IMR-90 (cell line): ENCODE measurements around the gene PYGB. TPM values are rescaled to one million over a fixed set of nuclear protein-coding genes. Genes with fewer than 3 reads are reported as not detected.

ENCODE experiments used
- ATAC-seq: fragments of 200-7000 bp; cut with Tn5 transposase; 2 replicates; pipeline ENCODE4 v1.9.1; 2020; ENCODE audit warnings: low read depth, mild to moderate bottlenecking, moderate library complexity
- BruUV-seq: library from RNA; stranded (reverse); fragments of 400-500 nt; replicated peaks from 2 replicates; lab custom pipeline; 2021; lab: Mats Ljungman, UMichigan
- CTCF ChIA-PET: fragments of 300-600 bp; formaldehyde crosslinking; extraction: SDS; loops from one replicate; lab custom pipeline; 2021; ENCODE audit warnings: antibody characterized with exemption; lab: Yijun Ruan, JAX
- POLR2A ChIA-PET: fragments of 300-600 bp; sonication (Branson Sonifier 250); formaldehyde crosslinking; loops from one replicate; lab custom pipeline; 2022; ENCODE audit warnings: antibody characterized with exemption; ENCODE audit not compliant: unreplicated experiment; lab: Charles Lee
- DNase-seq: peaks from one replicate; pipeline ENCODE4 v3.0.0; 2013
- H2AFZ ChIP-seq: replicated peaks from 2 replicates; pipeline ENCODE3; 2013; ENCODE audit warnings: low read length, mild to moderate bottlenecking; ENCODE audit not compliant: poor library complexity
- H2AK5ac ChIP-seq: 2 replicates; pipeline ENCODE4 v1.6.1; 2013; ENCODE audit warnings: low read depth, low read length, inconsistent platforms
- H2AK9ac ChIP-seq: replicated peaks from 2 replicates; pipeline ENCODE3; 2013; ENCODE audit warnings: mild to moderate bottlenecking, low read depth, low read length, moderate library complexity; ENCODE audit not compliant: poor library complexity
- H2BK120ac ChIP-seq: 2 replicates; pipeline ENCODE4 v1.6.1; 2013; ENCODE audit warnings: low read depth, low read length, inconsistent platforms
- H2BK15ac ChIP-seq: 3 replicates; pipeline ENCODE4 v1.6.1; 2013; ENCODE audit warnings: low read depth, low read length, inconsistent platforms
- H2BK20ac ChIP-seq: 2 replicates; pipeline ENCODE4 v1.6.1; 2013; ENCODE audit warnings: low read depth, mild to moderate bottlenecking, inconsistent platforms, low read length, moderate library complexity
- H2BK5ac ChIP-seq: 2 replicates; pipeline ENCODE4 v1.6.1; 2013; ENCODE audit warnings: mild to moderate bottlenecking, low read depth, low read length, inconsistent platforms; ENCODE audit not compliant: poor library complexity, severe bottlenecking
- H3K14ac ChIP-seq: replicated peaks from 2 replicates; pipeline ENCODE4 v1.6.1; 2013; ENCODE audit warnings: low read depth, low read length, inconsistent platforms
- H3K18ac ChIP-seq: 2 replicates; pipeline ENCODE4 v1.6.1; 2013; ENCODE audit warnings: low read depth, low read length, control low read depth
- H3K23ac ChIP-seq: 2 replicates; pipeline ENCODE4 v1.6.1; 2013; ENCODE audit warnings: low read depth, low read length, inconsistent platforms
- H3K27ac ChIP-seq: 2 replicates; pipeline ENCODE4 v1.5.1; 2013; ENCODE audit warnings: mild to moderate bottlenecking, control low read depth, low read length; ENCODE audit not compliant: insufficient read depth
- H3K27me3 ChIP-seq: 2 replicates; pipeline ENCODE4 v1.6.1; 2013; ENCODE audit warnings: low read length; ENCODE audit not compliant: control insufficient read depth, insufficient read depth
- H3K36me3 ChIP-seq: 2 replicates; pipeline ENCODE4 v1.6.1; 2013; ENCODE audit warnings: low read length, mixed read lengths; ENCODE audit not compliant: control insufficient read depth, insufficient read depth
- H3K4ac ChIP-seq: 2 replicates; pipeline ENCODE4 v1.6.1; 2013; ENCODE audit warnings: low read depth, low read length, inconsistent platforms
- H3K4me1 ChIP-seq: 2 replicates; pipeline ENCODE4 v1.6.1; 2013; ENCODE audit warnings: low read length, mixed read lengths; ENCODE audit not compliant: control insufficient read depth, insufficient read depth
- H3K4me2 ChIP-seq: 2 replicates; pipeline ENCODE4 v1.6.1; 2013; ENCODE audit warnings: low read depth, mild to moderate bottlenecking, control low read depth, low read length, moderate library complexity
- H3K4me3 ChIP-seq: 2 replicates; pipeline ENCODE4 v1.5.1; 2013; ENCODE audit warnings: low read depth, mild to moderate bottlenecking, control low read depth, low read length, moderate library complexity; ENCODE audit not compliant: insufficient read depth
- H3K56ac ChIP-seq: 2 replicates; pipeline ENCODE4 v1.6.1; 2013; ENCODE audit warnings: low read length, inconsistent platforms; ENCODE audit not compliant: insufficient read depth; ENCODE audit errors: extremely low read depth
- H3K79me1 ChIP-seq, 2 experiments: 2 replicates each; pipeline ENCODE4 v1.6.1; 2013; ENCODE audit warnings: low read length in 2 of 2, inconsistent platforms in 1 of 2, low read depth in 1 of 2
- H3K9ac ChIP-seq: 2 replicates; pipeline ENCODE4 v1.6.1; 2013; ENCODE audit warnings: low read depth, low read length, control low read depth
- H3K9me1 ChIP-seq: 2 replicates; pipeline ENCODE4 v1.6.1; 2013; ENCODE audit warnings: low read length, inconsistent platforms; ENCODE audit not compliant: insufficient read depth
- H3K9me3 ChIP-seq: 2 replicates; pipeline ENCODE4 v1.6.1; 2013; ENCODE audit warnings: low read length; ENCODE audit not compliant: control insufficient read depth, insufficient read depth
- H4K20me1 ChIP-seq: 2 replicates; pipeline ENCODE4 v1.6.1; 2013; ENCODE audit warnings: low read length, inconsistent platforms; ENCODE audit not compliant: insufficient read depth
- H4K5ac ChIP-seq: 2 replicates; pipeline ENCODE4 v1.6.1; 2013; ENCODE audit warnings: mild to moderate bottlenecking, low read depth, low read length, control low read depth
- H4K8ac ChIP-seq, 2 experiments: 2 replicates each; pipeline ENCODE4 v1.6.1; 2013; ENCODE audit warnings: low read depth in 2 of 2, low read length in 2 of 2, control low read depth in 1 of 2, inconsistent platforms in 1 of 2
- H4K91ac ChIP-seq: 2 replicates; pipeline ENCODE4 v1.6.1; 2013; ENCODE audit warnings: low read depth, low read length, inconsistent platforms; ENCODE audit not compliant: insufficient read depth
- CHD1 ChIP-seq: IDR thresholded peaks from 2 replicates; pipeline ENCODE4 v1.6.1; 2012; ENCODE audit warnings: low read depth, low read length, improper control_type of control experiment
- MAFK ChIP-seq: IDR thresholded peaks from 2 replicates; pipeline ENCODE4 v1.6.1; 2012; ENCODE audit warnings: low read depth, low read length, improper control_type of control experiment
- RCOR1 ChIP-seq: IDR thresholded peaks from 2 replicates; pipeline ENCODE4 v1.6.1; 2012; ENCODE audit warnings: mild to moderate bottlenecking, low read length, improper control_type of control experiment; ENCODE audit not compliant: insufficient replicate concordance
- WGBS, 2 experiments: methylation state at CpG; one replicate each; pipeline versions ENCODE4 v1.1.5 to v1.1.7; 2013; ENCODE audit warnings: missing lambda C conversion rate in 2 of 2; ENCODE audit not compliant: insufficient read length in 1 of 2; ENCODE audit errors: extremely low coverage in 2 of 2; 5-methylcytosine and 5-hydroxymethylcytosine counted together
- dilution Hi-C: fragments of 300-500 bp; cut with HindIII; formaldehyde crosslinking; loops from one replicate; pipeline ENCODE4 v1.14.3; 2018; ENCODE audit warnings: low sequenced_read_pairs; ENCODE audit not compliant: unreplicated experiment
- in situ Hi-C: fragments of 300-500 bp; cut with MboI; formaldehyde crosslinking; loops from 3 replicates; pipeline ENCODE4 v1.14.3; 2019; ENCODE audit warnings: low sequenced_read_pairs, inconsistent platforms, mixed read lengths
- intact Hi-C: fragments of 100-400 bp; cut with micrococcal nuclease; formaldehyde crosslinking; loops from 2 replicates; pipeline ENCODE4 v1.10.0; 2022
- polyA plus RNA-seq, 3 experiments: library from polyadenylated mRNA; depleted of rRNA; stranded (reverse); fragments of >200 nt; gene quantifications; 2 replicates each; pipeline ENCODE4 v1.2.3, GENCODE V29; 2012; ENCODE audit warnings: low replicate concordance in 1 of 3
- total RNA-seq: library from RNA; depleted of rRNA; stranded (reverse); fragments of >200 nt; gene quantifications from 2 replicates; pipeline ENCODE4 v1.2.3, GENCODE V29; 2012
- TF ChIP-seq, protein P1 (sequence below): fragments of 150-350 bp; IDR thresholded peaks from 2 replicates; pipeline ENCODE4 v1.6.1; 2017; ENCODE audit warnings: mild to moderate bottlenecking, antibody characterized with exemption, low read length, low read depth

Gene PYGB
- total and polyA plus RNA-seq, 2 of the 4 experiments (the other 2 are of a cell fraction), result 72.4 to 83.1 TPM

DNA sequence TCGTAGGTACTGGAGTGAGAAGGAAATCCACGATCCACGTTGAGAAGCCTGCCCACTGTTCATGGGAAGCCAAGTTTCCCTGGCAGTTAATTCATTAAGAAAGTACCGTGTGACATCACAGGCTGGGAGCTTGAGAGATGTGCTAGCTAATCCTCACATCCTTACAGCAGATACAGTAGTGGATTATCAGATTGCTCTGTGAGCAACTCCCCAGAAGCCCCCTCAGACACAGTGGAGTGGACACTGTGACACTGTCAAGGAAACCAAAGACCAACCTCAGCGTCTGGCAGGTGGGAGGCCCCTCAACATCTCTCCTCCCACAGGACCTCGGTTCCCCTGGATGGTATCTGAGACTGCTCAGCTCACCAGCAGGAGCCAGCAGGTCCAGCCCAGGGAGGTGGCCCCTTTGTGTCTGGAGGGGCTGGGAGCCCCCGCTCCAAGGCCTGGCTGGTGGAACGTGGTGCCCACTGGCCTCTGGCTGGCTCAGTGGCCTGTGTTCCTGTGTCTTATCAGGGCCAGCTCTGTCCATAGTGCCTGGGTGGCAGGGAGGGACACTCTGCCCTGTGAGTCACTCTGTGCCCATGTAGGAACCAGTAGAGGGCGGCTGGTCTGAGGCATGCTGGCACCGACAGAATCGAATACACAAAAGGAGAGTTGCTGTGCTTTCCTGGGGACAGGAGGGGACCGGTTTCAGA lies 7.2 kb downstream of the PYGB start:
- in situ Hi-C loops (loop anchor here (10.0 to 25.0 kb wide), 5 partner anchors 60 to 1618 kb away; partner anchors contain the start of genes APMAP, CST3 and ENTPD6), intact Hi-C loops (no loop called here), dilution Hi-C loops (no loop called here)
- ChIA-PET CTCF (no interaction called here), POLR2A (no interaction called here)
- Histone ChIP-seq H4K5ac (no peak overlapping the region), H2AK5ac (no peak overlapping the region), H3K9ac (no peak overlapping the region), H2AFZ (no peak overlapping the region), H3K27ac (no peak overlapping the region), H3K4ac (no peak overlapping the region), H3K9me1 (peaks cover 42% of the 10 kb centered on the region), H3K14ac (no peak overlapping the region), H3K27me3 (no peaks in the 10 kb centered on the region), H3K79me1 (peaks cover 35 to 90% of the 10 kb centered on the region in 2 experiments), H4K8ac (no peak overlapping the region), H3K23ac (no peak overlapping the region), H4K91ac (no peak overlapping the region), H2BK5ac (no peak overlapping the region), H3K4me2 (no peak overlapping the region), H2AK9ac (no peak overlapping the region), H4K20me1 (peaks cover 91% of the 10 kb centered on the region), H3K56ac (no peak overlapping the region), H2BK20ac (no peak overlapping the region), H3K9me3 (no peaks in the 10 kb centered on the region), H2BK120ac (no peak overlapping the region), H3K4me1 (peaks cover 10% of the 10 kb centered on the region), H2BK15ac (no peak overlapping the region), H3K4me3 (no peak overlapping the region), H3K36me3 (peaks cover 21% of the 10 kb centered on the region), H3K18ac (no peak overlapping the region)
- 89% methylated on average over 7 of the region's 12 CpGs; no CpG with 5 or more reads in 1 of the 2 experiments for WGBS, 2 experiments
- TF ChIP-seq, protein P1, sequence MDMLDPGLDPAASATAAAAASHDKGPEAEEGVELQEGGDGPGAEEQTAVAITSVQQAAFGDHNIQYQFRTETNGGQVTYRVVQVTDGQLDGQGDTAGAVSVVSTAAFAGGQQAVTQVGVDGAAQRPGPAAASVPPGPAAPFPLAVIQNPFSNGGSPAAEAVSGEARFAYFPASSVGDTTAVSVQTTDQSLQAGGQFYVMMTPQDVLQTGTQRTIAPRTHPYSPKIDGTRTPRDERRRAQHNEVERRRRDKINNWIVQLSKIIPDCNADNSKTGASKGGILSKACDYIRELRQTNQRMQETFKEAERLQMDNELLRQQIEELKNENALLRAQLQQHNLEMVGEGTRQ, result no peak
- no peak for TF ChIP-seq MAFK
- no peak for TF ChIP-seq RCOR1
- TF ChIP-seq CHD1, result no peak
- DNase-seq (no peak), ATAC-seq (no peak; the same call in 1 of the 2 replicates)
- BruUV-seq, result no TSS peak
